ENCODE results near the gene CCRL2. TPM values are rescaled to one million over a fixed set of nuclear protein-coding genes. Genes with fewer than 3 reads are reported as not detected.

The CCRL2 gene
- total RNA-seq, 1 donor from 2014 or later, result 1.6 TPM

DNA sequence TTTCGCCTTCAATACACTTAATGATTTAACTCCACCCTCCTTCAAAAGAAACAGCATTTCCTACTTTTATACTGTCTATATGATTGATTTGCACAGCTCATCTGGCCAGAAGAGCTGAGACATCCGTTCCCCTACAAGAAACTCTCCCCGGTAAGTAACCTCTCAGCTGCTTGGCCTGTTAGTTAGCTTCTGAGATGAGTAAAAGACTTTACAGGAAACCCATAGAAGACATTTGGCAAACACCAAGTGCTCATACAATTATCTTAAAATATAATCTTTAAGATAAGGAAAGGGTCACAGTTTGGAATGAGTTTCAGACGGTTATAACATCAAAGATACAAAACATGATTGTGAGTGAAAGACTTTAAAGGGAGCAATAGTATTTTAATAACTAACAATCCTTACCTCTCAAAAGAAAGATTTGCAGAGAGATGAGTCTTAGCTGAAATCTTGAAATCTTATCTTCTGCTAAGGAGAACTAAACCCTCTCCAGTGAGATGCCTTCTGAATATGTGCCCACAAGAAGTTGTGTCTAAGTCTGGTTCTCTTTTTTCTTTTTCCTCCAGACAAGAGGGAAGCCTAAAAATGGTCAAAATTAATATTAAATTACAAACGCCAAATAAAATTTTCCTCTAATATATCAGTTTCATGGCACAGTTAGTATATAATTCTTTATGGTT lies 36.1 kb upstream of the CCRL2 start, which contains the start of gene CCR5:
Gene CCR5 (plus strand): TSS at position 108 of the 680 bp plus-strand sequence. CDS start 1,957 bp downstream, outside the sequence.
- Mint-ChIP-seq H3K27ac (peak within 1 kb of the TSS; percentile 92), H3K9me3 (no peaks in the 10 kb centered on the region), H3K36me3 (ENCODE audit: low read depth) (no peaks in the 10 kb centered on the region), H3K27me3 (ENCODE audit: low read depth) (peaks cover 54% of the 10 kb centered on the region), H3K4me1 (ENCODE audit: low read depth) (peaks cover 57% of the 10 kb centered on the region), H3K4me3 (ENCODE audit: low read depth) (peak within 1 kb of the TSS; percentile 38)
- peak; percentile 31 for DNase-seq (ENCODE audit: low spot score)
- intact Hi-C loops (cut with micrococcal nuclease), result loop anchor here (1.0 to 5.0 kb wide), 12 partner anchors 18 to 509 kb away; partner anchors contain the start of genes CCR1 and CXCR6

DNA sequence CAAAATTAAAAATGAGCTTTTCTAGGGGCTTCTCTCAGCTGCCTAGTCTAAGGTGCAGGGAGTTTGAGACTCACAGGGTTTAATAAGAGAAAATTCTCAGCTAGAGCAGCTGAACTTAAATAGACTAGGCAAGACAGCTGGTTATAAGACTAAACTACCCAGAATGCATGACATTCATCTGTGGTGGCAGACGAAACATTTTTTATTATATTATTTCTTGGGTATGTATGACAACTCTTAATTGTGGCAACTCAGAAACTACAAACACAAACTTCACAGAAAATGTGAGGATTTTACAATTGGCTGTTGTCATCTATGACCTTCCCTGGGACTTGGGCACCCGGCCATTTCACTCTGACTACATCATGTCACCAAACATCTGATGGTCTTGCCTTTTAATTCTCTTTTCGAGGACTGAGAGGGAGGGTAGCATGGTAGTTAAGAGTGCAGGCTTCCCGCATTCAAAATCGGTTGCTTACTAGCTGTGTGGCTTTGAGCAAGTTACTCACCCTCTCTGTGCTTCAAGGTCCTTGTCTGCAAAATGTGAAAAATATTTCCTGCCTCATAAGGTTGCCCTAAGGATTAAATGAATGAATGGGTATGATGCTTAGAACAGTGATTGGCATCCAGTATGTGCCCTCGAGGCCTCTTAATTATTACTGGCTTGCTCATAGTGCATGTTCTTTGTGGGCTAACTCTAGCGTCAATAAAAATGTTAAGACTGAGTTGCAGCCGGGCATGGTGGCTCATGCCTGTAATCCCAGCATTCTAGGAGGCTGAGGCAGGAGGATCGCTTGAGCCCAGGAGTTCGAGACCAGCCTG lies 35.3 kb upstream of the CCRL2 start:
- no peak overlapping the region for H3K27ac Mint-ChIP-seq
- H3K4me3 Mint-ChIP-seq (ENCODE audit: low read depth), result no peak overlapping the region
- H3K27me3 Mint-ChIP-seq (ENCODE audit: low read depth), result peaks cover 50% of the 10 kb centered on the region
- intact Hi-C loops (cut with micrococcal nuclease), result loop anchor here (1.0 to 5.0 kb wide), 8 partner anchors 71 to 509 kb away; partner anchors contain the start of genes CCR1 and CXCR6
- no peaks in the 10 kb centered on the region for H3K9me3 Mint-ChIP-seq
- no peaks in the 10 kb centered on the region for H3K36me3 Mint-ChIP-seq (ENCODE audit: low read depth)
- DNase-seq (ENCODE audit: low spot score), result no peak
- peaks cover 55% of the 10 kb centered on the region for H3K4me1 Mint-ChIP-seq (ENCODE audit: low read depth)

DNA sequence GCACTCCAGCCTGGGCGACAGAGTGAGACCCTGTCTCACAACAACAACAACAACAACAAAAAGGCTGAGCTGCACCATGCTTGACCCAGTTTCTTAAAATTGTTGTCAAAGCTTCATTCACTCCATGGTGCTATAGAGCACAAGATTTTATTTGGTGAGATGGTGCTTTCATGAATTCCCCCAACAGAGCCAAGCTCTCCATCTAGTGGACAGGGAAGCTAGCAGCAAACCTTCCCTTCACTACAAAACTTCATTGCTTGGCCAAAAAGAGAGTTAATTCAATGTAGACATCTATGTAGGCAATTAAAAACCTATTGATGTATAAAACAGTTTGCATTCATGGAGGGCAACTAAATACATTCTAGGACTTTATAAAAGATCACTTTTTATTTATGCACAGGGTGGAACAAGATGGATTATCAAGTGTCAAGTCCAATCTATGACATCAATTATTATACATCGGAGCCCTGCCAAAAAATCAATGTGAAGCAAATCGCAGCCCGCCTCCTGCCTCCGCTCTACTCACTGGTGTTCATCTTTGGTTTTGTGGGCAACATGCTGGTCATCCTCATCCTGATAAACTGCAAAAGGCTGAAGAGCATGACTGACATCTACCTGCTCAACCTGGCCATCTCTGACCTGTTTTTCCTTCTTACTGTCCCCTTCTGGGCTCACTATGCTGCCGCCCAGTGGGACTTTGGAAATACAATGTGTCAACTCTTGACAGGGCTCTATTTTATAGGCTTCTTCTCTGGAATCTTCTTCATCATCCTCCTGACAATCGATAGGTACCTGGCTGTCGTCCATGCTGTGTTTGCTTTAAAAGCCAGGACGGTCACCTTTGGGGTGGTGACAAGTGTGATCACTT lies 34.3 kb upstream of the CCRL2 start:
- no peak overlapping the region for H3K27ac Mint-ChIP-seq
- DNase-seq (ENCODE audit: low spot score), result peak; percentile 24
- H3K4me3 Mint-ChIP-seq (ENCODE audit: low read depth), result no peak overlapping the region
- H3K27me3 Mint-ChIP-seq (ENCODE audit: low read depth), result peaks cover 51% of the 10 kb centered on the region
- H3K9me3 Mint-ChIP-seq, result no peaks in the 10 kb centered on the region
- intact Hi-C loops (cut with micrococcal nuclease), result loop anchor here (1.0 to 5.0 kb wide), 5 partner anchors 70 to 510 kb away; partner anchors contain the start of gene CXCR6
- H3K36me3 Mint-ChIP-seq (ENCODE audit: low read depth), result no peaks in the 10 kb centered on the region
- H3K4me1 Mint-ChIP-seq (ENCODE audit: low read depth), result peaks cover 55% of the 10 kb centered on the region

DNA sequence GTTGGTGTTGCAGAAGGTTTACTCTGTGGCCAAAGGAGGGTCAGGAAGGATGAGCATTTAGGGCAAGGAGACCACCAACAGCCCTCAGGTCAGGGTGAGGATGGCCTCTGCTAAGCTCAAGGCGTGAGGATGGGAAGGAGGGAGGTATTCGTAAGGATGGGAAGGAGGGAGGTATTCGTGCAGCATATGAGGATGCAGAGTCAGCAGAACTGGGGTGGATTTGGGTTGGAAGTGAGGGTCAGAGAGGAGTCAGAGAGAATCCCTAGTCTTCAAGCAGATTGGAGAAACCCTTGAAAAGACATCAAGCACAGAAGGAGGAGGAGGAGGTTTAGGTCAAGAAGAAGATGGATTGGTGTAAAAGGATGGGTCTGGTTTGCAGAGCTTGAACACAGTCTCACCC lies 32.3 kb upstream of the CCRL2 start:
- Mint-ChIP-seq H3K4me3 (ENCODE audit: low read depth) (no peak overlapping the region), H3K27ac (no peak overlapping the region), H3K4me1 (ENCODE audit: low read depth) (peaks cover 36% of the 10 kb centered on the region), H3K27me3 (ENCODE audit: low read depth) (peaks cover 51% of the 10 kb centered on the region), H3K36me3 (ENCODE audit: low read depth) (no peaks in the 10 kb centered on the region), H3K9me3 (no peaks in the 10 kb centered on the region)
- intact Hi-C loops (cut with micrococcal nuclease), result loop anchor here (5.0 kb wide), 5 partner anchors 68 to 512 kb away; partner anchors contain the start of gene CXCR6
- DNase-seq (ENCODE audit: low spot score), result no peak

DNA sequence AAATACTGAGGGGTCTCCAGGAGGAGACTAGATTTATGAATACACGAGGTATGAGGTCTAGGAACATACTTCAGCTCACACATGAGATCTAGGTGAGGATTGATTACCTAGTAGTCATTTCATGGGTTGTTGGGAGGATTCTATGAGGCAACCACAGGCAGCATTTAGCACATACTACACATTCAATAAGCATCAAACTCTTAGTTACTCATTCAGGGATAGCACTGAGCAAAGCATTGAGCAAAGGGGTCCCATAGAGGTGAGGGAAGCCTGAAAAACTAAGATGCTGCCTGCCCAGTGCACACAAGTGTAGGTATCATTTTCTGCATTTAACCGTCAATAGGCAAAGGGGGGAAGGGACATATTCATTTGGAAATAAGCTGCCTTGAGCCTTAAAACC lies 31.8 kb upstream of the CCRL2 start:
- intact Hi-C loops (cut with micrococcal nuclease), result loop anchor here (5.0 kb wide), 1 partner anchor 148 kb away; no protein-coding TSS in a partner anchor

DNA sequence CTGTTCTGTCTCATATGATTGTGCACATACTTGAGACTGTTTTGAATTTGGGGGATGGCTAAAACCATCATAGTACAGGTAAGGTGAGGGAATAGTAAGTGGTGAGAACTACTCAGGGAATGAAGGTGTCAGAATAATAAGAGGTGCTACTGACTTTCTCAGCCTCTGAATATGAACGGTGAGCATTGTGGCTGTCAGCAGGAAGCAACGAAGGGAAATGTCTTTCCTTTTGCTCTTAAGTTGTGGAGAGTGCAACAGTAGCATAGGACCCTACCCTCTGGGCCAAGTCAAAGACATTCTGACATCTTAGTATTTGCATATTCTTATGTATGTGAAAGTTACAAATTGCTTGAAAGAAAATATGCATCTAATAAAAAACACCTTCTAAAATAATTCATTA lies 31.2 kb upstream of the CCRL2 start:
- Mint-ChIP-seq H3K36me3 (ENCODE audit: low read depth) (no peaks in the 10 kb centered on the region), H3K9me3 (no peaks in the 10 kb centered on the region), H3K27ac (no peak overlapping the region), H3K27me3 (ENCODE audit: low read depth) (peaks cover 55% of the 10 kb centered on the region), H3K4me3 (ENCODE audit: low read depth) (no peak overlapping the region), H3K4me1 (ENCODE audit: low read depth) (peaks cover 33% of the 10 kb centered on the region)
- intact Hi-C loops (cut with micrococcal nuclease), result loop anchor here (5.0 kb wide), 1 partner anchor 149 kb away; no protein-coding TSS in a partner anchor
- DNase-seq (ENCODE audit: low spot score), result no peak

More for the DNA sequence above, 31.8 kb upstream of the CCRL2 start:
- Mint-ChIP-seq H3K9me3 (no peaks in the 10 kb centered on the region), H3K36me3 (ENCODE audit: low read depth) (no peaks in the 10 kb centered on the region), H3K27me3 (ENCODE audit: low read depth) (peaks cover 53% of the 10 kb centered on the region), H3K4me1 (ENCODE audit: low read depth) (peaks cover 33% of the 10 kb centered on the region), H3K27ac (no peak overlapping the region), H3K4me3 (ENCODE audit: low read depth) (no peak overlapping the region)
- no peak for DNase-seq (ENCODE audit: low spot score)

DNA sequence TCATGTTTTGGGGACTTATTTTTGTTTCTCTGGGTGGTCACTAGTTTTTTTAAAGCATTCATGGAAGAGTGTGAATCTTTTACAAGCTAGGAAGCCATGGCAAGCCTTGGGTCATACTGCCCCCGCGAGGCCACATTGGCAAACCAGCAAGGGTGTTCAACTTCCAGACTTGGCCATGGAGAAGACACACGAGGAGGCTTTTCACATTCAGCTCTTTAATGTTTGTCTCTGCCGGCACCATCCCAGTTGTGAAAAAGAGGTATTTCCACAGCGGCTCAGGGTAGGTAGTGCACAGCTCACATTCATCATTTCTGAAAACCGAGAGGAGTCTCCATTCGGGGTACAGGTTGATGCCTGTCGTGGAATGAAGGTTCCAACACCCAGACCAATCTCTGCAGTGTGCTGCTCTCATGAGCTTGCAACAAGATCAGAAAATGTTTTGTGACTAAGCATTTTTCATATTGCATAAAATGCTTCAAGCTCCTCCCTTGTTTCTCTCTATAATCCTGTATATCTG lies 28.6 kb upstream of the CCRL2 start:
- Mint-ChIP-seq H3K36me3 (ENCODE audit: low read depth) (no peaks in the 10 kb centered on the region), H3K4me3 (ENCODE audit: low read depth) (no peak overlapping the region), H3K9me3 (no peaks in the 10 kb centered on the region), H3K27me3 (ENCODE audit: low read depth) (peaks cover 53% of the 10 kb centered on the region), H3K27ac (no peak overlapping the region), H3K4me1 (ENCODE audit: low read depth) (peaks cover 28% of the 10 kb centered on the region)
- intact Hi-C loops (cut with micrococcal nuclease), result loop anchor here (5.0 kb wide), 1 partner anchor 151 kb away; no protein-coding TSS in a partner anchor
- DNase-seq (ENCODE audit: low spot score), result peak; percentile 43

DNA sequence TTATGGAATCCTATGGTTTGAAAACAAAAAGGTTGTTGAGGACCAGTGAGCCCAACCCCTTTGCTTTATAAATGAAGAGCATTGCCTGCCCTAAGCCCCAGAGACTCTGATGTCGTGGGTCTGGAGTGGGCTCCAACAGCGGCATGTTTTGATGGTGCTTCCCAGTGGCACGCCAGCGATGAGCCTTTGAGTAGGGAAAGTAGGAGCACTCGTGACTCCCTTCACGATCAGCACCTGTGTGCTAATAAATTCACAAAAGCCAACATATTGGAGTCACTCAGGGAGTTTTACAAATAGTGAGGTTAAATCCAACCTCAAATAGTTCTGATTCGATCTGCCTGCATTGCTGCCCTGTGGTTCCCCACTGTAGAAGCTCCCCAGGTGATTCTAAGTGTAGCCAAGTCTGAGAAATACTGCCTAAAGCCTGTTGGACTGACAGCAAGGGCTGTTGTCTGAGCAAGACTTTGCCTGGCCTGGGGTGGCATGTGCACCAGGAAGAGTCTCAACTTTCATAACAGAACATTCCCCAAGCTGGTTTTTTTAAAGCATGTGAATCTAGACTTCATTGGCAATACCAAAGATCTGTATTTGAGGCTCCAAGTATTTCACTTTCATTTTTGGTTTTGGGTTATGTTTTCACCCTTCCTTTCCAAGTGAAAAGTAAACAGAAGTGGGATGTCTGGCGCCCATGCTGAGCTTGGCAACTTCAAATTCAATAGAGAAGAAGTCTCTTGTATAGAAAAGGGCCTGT lies 26.4 kb upstream of the CCRL2 start:
- DNase-seq (ENCODE audit: low spot score), result no peak
- H3K36me3 Mint-ChIP-seq (ENCODE audit: low read depth), result no peaks in the 10 kb centered on the region
- intact Hi-C loops (cut with micrococcal nuclease), result no loop called here
- H3K9me3 Mint-ChIP-seq, result no peaks in the 10 kb centered on the region
- H3K27me3 Mint-ChIP-seq (ENCODE audit: low read depth), result peaks cover 46% of the 10 kb centered on the region
- H3K4me3 Mint-ChIP-seq (ENCODE audit: low read depth), result peak overlapping the region; percentile 43
- H3K27ac Mint-ChIP-seq, result no peak overlapping the region
- H3K4me1 Mint-ChIP-seq (ENCODE audit: low read depth), result peaks cover 24% of the 10 kb centered on the region

DNA sequence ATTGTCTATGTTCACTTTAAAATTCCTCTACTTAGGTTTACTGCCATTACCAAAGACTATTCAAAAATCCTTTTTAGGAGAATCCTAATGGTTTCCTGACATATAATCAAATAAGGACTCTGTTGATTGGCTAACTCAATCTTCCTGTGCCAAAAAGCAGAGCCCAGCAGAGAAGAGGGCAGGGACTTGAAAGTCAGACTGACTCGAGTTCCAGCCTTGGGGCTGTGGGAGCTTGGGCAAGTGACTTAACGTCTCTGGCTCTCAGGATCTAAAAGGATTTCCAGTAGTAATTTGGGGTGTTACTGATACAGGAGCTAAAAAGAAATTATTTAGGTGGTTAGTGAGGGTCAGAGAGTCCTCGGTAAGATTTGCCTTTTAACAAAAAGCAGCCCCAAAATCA lies 25.4 kb upstream of the CCRL2 start:
- no peak overlapping the region for H3K27ac Mint-ChIP-seq
- H3K9me3 Mint-ChIP-seq, result no peaks in the 10 kb centered on the region
- no peak overlapping the region for H3K4me3 Mint-ChIP-seq (ENCODE audit: low read depth)
- no peak for DNase-seq (ENCODE audit: low spot score)
- no peaks in the 10 kb centered on the region for H3K36me3 Mint-ChIP-seq (ENCODE audit: low read depth)
- intact Hi-C loops (cut with micrococcal nuclease), result no loop called here
- peaks cover 26% of the 10 kb centered on the region for H3K4me1 Mint-ChIP-seq (ENCODE audit: low read depth)
- H3K27me3 Mint-ChIP-seq (ENCODE audit: low read depth), result peaks cover 46% of the 10 kb centered on the region

DNA sequence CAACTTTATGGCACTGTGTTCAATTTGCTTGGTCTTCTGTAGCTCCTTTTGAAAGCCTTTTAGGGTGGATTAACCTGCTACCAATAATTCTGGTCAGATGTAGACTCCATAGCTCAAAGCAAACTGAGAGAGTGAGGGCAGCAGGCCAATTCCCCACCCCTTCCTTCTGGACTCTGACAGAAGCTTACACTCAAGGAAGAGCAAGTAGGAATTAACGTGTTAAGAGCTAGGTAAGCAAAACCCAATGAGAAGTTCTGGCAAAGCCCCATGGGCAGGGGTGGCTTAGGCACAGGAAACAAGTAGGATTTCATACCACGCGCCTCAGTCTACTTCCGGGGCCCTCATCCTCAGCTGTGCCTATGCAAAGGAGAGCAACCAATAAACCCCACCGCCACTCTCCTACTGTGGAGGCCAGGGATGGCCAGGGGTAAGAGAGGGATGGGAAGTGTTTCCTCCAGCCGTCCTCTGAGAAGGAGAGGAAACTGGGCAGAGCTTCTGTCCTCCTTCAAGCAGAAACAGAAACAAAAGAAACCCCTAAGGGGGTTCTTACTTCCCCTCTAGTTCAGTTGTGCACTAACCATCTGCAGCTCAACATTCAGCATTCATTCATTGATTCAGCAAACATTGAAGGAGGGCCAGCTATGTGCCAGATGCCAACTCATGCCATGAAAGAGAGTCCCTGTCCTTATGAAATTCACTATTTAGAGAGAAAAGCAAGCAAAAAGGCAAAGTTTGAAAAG lies 23.7 kb upstream of the CCRL2 start:
- intact Hi-C loops (cut with micrococcal nuclease), result no loop called here
- DNase-seq (ENCODE audit: low spot score), result no peak
- peaks cover 39% of the 10 kb centered on the region for H3K27me3 Mint-ChIP-seq (ENCODE audit: low read depth)
- H3K4me3 Mint-ChIP-seq (ENCODE audit: low read depth), result no peak overlapping the region
- peaks cover 26% of the 10 kb centered on the region for H3K4me1 Mint-ChIP-seq (ENCODE audit: low read depth)
- H3K9me3 Mint-ChIP-seq, result no peaks in the 10 kb centered on the region
- H3K36me3 Mint-ChIP-seq (ENCODE audit: low read depth), result no peaks in the 10 kb centered on the region
- H3K27ac Mint-ChIP-seq, result no peak overlapping the region

DNA sequence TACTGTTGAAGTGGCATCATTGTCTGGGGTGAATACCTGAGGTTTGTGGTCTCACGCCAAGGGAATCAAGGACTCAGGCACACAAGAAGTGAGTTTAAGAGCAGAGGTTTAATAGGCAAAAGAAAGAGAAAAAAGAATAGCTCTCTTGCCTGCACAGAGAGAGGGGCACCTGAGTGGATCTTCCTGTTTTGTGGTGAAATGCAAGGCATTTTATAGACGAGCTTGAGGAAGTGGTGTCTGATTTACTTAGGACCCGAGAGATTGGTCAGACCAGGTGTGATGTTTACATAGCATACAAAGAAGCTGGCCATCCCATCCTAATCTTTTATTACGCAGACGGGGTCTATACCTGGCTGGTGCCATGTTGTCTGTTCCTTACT lies 23.1 kb upstream of the CCRL2 start:
- no peak for DNase-seq (ENCODE audit: low spot score)
- intact Hi-C loops (cut with micrococcal nuclease), result no loop called here
- H3K9me3 Mint-ChIP-seq, result no peaks in the 10 kb centered on the region
- peaks cover 26% of the 10 kb centered on the region for H3K4me1 Mint-ChIP-seq (ENCODE audit: low read depth)
- H3K27me3 Mint-ChIP-seq (ENCODE audit: low read depth), result peaks cover 37% of the 10 kb centered on the region
- no peak overlapping the region for H3K27ac Mint-ChIP-seq
- no peaks in the 10 kb centered on the region for H3K36me3 Mint-ChIP-seq (ENCODE audit: low read depth)
- H3K4me3 Mint-ChIP-seq (ENCODE audit: low read depth), result no peak overlapping the region
